ENCODE results near the gene DIPK1B. TPM values are rescaled to one million over a fixed set of nuclear protein-coding genes. Genes with fewer than 3 reads are reported as not detected.

Gene DIPK1B
- total and polyA plus RNA-seq, 10 donors = 5.2 to 26.5 (median 12.3) TPM

DNA sequence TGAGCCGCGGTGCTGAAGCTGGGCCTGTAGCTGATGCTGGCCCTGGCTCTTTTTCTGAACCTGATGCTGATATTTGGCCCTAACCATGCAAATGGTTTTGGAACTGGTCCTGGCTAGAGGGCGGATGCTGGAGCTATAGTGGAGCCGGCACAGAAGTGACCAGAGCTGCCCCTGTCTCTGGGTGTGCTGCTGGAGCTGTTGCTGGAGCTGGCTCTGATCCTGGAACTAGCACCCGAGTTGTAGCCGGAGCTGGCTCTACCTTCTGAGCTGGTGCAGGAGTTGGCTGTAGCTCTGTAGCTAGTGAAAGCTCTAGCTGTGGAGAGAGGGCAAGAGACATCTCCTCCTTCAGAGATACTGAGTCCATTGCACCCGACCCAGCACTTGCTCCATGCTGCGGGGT is 17.6 kb downstream of the DIPK1B start:
- 92 to 97% (median 95%) methylated on average over 6 to 8 of the region's 8 CpGs for WGBS, 5 donors

DNA sequence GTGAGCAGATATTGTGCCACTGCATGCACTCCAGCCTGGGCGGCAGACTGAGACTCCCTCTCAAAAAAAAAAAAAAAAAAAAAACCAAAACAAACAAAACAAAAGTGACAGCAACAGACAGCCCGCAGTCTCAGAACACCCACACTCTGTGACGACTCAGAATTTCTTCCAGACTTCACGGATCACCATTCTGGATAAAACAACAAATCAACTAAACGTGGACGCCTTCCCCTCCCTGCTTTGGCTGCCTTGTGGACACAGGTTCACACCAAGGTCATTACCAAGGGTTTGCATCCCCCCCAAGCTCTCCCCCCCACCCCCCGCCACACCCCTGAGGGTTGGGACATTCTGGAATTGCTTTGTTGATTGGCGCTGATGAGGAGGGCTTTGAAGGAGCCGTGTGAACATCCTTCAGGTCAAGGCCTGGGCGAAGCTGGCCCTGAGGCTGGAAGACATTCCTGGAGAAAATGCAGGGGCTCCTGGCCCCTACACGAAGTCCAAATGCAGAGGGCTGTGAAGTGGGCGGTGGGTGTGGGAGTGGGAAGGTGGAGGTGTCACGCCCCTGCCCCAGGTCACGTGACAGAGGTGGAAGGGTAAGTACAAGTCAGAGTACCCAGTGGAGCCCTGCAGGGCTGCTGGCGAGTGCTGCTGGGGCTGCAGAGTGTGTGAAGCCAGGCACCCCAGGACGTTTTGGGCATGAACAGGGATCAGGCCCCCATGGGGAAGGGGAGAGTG is 20.2 kb downstream of the DIPK1B start:
- no peak for DNase-seq
- 70 to 83% (median 81%) methylated on average over 16 of the region's 16 CpGs for WGBS, 5 donors
- intact Hi-C loops (cut with DNase I; ENCODE audit: low total_unique reads) = no loop called here

More for the DNA sequence above, 17.6 kb downstream of the DIPK1B start:
- intact Hi-C loops (cut with DNase I; ENCODE audit: low total_unique reads) = no loop called here
- Histone ChIP-seq H3K9me3 (no peaks in the 10 kb centered on the region), H3K27me3 (replicated peaks in 1 of 7) (peaks cover 0 to 10% (median 0%) of the 10 kb centered on the region in 7 donors), H3K36me3 (peaks cover 0 to 19% (median 13%) of the 10 kb centered on the region in 6 donors), H3K4me3 (no peak overlapping the region), H3K27ac (no peak overlapping the region), H3K4me1 (peaks cover 17 to 48% (median 40%) of the 10 kb centered on the region in 6 donors)
- no peak for DNase-seq
- TF ChIP-seq, protein P1, sequence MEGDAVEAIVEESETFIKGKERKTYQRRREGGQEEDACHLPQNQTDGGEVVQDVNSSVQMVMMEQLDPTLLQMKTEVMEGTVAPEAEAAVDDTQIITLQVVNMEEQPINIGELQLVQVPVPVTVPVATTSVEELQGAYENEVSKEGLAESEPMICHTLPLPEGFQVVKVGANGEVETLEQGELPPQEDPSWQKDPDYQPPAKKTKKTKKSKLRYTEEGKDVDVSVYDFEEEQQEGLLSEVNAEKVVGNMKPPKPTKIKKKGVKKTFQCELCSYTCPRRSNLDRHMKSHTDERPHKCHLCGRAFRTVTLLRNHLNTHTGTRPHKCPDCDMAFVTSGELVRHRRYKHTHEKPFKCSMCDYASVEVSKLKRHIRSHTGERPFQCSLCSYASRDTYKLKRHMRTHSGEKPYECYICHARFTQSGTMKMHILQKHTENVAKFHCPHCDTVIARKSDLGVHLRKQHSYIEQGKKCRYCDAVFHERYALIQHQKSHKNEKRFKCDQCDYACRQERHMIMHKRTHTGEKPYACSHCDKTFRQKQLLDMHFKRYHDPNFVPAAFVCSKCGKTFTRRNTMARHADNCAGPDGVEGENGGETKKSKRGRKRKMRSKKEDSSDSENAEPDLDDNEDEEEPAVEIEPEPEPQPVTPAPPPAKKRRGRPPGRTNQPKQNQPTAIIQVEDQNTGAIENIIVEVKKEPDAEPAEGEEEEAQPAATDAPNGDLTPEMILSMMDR (IDR thresholded peaks at IDR 0.05 in 8 of 11, conservative IDR thresholded peaks at IDR 0.05 in 3 of 11) = no peak
- TF ChIP-seq POLR2A (IDR thresholded peaks at IDR 0.05) = no peak
- no peak for TF ChIP-seq POLR2AphosphoS5 (IDR thresholded peaks at IDR 0.05)

DNA sequence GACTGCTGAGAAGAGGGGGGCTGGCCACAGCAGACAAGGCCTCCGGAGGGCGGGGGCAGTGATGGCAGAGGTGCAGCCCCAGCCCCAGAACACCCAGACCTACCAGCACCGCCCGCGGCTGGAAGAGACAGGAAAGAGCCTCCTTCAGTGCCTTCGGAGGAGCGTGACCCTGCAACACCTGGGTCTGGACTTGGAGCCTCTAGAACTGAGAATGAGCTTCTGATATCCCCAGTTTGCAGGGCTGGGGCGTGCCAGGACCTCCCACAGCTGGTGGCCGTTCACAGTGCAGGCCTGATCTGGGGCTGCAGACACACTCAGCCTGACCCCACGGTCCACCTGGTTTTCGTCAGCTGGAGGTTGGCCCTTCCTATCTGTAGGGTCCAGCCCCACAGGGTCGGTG is 21.2 kb downstream of the DIPK1B start:
- H3K4me1 ChIP-seq = peaks cover 5 to 14% (median 9%) of the 10 kb centered on the region in 6 donors
- TF ChIP-seq POLR2AphosphoS5 (IDR thresholded peaks at IDR 0.05) = no peak
- TF ChIP-seq, protein P1 (IDR thresholded peaks at IDR 0.05 in 8 of 11, conservative IDR thresholded peaks at IDR 0.05 in 3 of 11) = no peak
- no peak for TF ChIP-seq POLR2A (IDR thresholded peaks at IDR 0.05)
- no peaks in the 10 kb centered on the region for H3K9me3 ChIP-seq
- H3K27me3 ChIP-seq (replicated peaks in 1 of 7) = peaks cover 0 to 6% (median 0%) of the 10 kb centered on the region in 7 donors
- intact Hi-C loops (cut with DNase I; ENCODE audit: low total_unique reads) = no loop called here
- WGBS, 5 donors = 81 to 93% (median 88%) methylated on average over 12 of the region's 12 CpGs
- no peak overlapping the region for H3K4me3 ChIP-seq
- H3K27ac ChIP-seq = no peak overlapping the region
- H3K36me3 ChIP-seq = peaks cover 0 to 8% (median 0%) of the 10 kb centered on the region in 6 donors
- DNase-seq = no peak

More for the DNA sequence above, 20.2 kb downstream of the DIPK1B start:
- peaks cover 5 to 21% (median 15%) of the 10 kb centered on the region in 6 donors for H3K4me1 ChIP-seq
- H3K27ac ChIP-seq = no peak overlapping the region
- no peak overlapping the region for H3K4me3 ChIP-seq
- no peaks in the 10 kb centered on the region for H3K9me3 ChIP-seq
- H3K36me3 ChIP-seq = no peaks in the 10 kb centered on the region
- H3K27me3 ChIP-seq (replicated peaks in 1 of 7) = peaks cover 0 to 10% (median 0%) of the 10 kb centered on the region in 7 donors
- TF ChIP-seq, protein P1 (IDR thresholded peaks at IDR 0.05 in 8 of 11, conservative IDR thresholded peaks at IDR 0.05 in 3 of 11) = no peak
- no peak for TF ChIP-seq POLR2A (IDR thresholded peaks at IDR 0.05)
- no peak for TF ChIP-seq POLR2AphosphoS5 (IDR thresholded peaks at IDR 0.05)

DNA sequence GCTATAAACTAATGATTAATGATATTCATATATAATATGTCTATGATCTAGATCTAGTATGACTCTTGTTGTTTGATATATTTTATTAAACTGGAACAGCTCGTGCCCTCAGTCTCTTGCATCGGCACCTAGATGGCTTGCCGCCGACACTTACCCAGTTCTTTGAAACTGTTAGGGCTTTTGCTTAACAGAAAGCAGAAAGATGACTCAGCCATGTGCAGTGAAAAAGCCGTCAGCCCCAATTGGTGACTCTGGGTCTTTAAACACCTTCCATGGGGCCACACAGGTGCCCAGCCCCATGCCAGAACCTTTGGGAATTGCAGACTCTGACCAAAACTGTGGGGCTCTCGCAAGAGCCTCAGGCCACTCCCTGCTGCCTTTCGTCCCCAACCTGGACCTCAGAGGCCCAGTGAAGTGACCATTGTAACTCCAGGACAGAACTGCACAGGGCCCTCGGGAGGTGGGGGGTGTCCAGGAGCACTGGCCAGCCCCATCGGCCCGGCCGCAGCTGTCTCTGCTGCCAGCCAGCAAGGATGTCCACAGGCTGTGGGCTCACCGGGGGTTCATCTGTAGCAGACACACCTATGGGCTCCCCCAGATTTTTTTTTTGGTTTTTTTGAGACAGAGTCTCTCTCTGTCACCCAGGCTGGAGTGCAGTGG is 22.6 kb downstream of the DIPK1B start:
- intact Hi-C loops (cut with DNase I; ENCODE audit: low total_unique reads) = no loop called here
- H3K9me3 ChIP-seq = no peaks in the 10 kb centered on the region
- H3K4me1 ChIP-seq = peaks cover 0 to 2% (median 0%) of the 10 kb centered on the region in 6 donors
- DNase-seq = no peak
- H3K27ac ChIP-seq = no peak overlapping the region
- peaks cover 0 to 22% (median 0%) of the 10 kb centered on the region in 6 donors for H3K36me3 ChIP-seq
- TF ChIP-seq POLR2AphosphoS5 (IDR thresholded peaks at IDR 0.05) (no peak), POLR2A (IDR thresholded peaks at IDR 0.05) (no peak)
- TF ChIP-seq, protein P1 (IDR thresholded peaks at IDR 0.05 in 8 of 11, conservative IDR thresholded peaks at IDR 0.05 in 3 of 11) = no peak
- H3K27me3 ChIP-seq (replicated peaks in 1 of 7) = peaks cover 0 to 14% (median 0%) of the 10 kb centered on the region in 7 donors
- no peak overlapping the region for H3K4me3 ChIP-seq
- WGBS, 5 donors = 77 to 92% (median 86%) methylated on average over 9 to 12 of the region's 12 CpGs
